H1 (cell line): ENCODE results near the gene NRK. TPM values are rescaled to one million over a fixed set of nuclear protein-coding genes. Genes with fewer than 3 reads are reported as not detected.

Experiments
- polyA plus RNA-seq, 7 experiments: library from polyadenylated mRNA; depleted of rRNA in 3 of 7; stranded (reverse) in 5 of 7; unstranded in 2 of 7; fragments of >200 nt in 5 of 7; fragments of 200-250 nt in 2 of 7; gene quantifications; 1 replicate in 5 of 7; 2 replicates in 1 of 7; 4 replicates in 1 of 7; pipeline versions ENCODE4 v1.2.1 to v1.2.3, GENCODE V29; 2011 to 2013; ENCODE audit warnings: missing spikeins in 2 of 7, mixed read lengths in 2 of 7
- total RNA-seq: library from RNA; stranded (reverse); fragmentation: NEBNext Ultra II Directional; extraction: Animal tissue kit (Norgen Biotek cat#: 25700); gene quantifications from 2 replicates; pipeline ENCODE4 v1.2.1, GENCODE V29; 2021
- TF ChIP-seq, protein P1 (sequence below): fragments of 300-600 bp; sonication (generic); IDR thresholded peaks from 2 replicates; pipeline ENCODE4 v1.7.1; 2012; ENCODE audit warnings: low read length, moderate library complexity, mild to moderate bottlenecking, inconsistent platforms; ENCODE audit not compliant: insufficient replicate concordance

The NRK gene
- total and polyA plus RNA-seq, 2 of the 8 experiments (the other 6 are each of a cell fraction or from before 2014, with no cell fraction given): 0.86 to 8.3 TPM

DNA sequence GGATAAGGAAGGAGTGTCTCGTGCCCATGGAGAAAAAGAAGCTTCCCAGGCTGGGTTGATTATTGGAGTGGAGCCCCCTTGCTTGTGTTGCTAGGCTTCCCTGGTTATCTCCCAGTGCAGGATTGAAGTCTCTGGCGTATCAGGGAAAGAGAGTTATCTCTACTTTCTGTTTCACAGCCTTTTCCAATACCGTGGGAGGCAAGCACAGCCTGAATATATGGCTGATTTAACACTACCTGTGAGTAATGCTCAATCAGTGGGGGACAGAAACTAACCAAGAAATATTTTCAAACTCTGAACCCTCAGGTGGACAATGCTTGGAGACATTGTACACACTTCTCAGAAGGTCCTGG lies 151.0 kb downstream of the NRK start (continued):
- TF ChIP-seq, protein P1, sequence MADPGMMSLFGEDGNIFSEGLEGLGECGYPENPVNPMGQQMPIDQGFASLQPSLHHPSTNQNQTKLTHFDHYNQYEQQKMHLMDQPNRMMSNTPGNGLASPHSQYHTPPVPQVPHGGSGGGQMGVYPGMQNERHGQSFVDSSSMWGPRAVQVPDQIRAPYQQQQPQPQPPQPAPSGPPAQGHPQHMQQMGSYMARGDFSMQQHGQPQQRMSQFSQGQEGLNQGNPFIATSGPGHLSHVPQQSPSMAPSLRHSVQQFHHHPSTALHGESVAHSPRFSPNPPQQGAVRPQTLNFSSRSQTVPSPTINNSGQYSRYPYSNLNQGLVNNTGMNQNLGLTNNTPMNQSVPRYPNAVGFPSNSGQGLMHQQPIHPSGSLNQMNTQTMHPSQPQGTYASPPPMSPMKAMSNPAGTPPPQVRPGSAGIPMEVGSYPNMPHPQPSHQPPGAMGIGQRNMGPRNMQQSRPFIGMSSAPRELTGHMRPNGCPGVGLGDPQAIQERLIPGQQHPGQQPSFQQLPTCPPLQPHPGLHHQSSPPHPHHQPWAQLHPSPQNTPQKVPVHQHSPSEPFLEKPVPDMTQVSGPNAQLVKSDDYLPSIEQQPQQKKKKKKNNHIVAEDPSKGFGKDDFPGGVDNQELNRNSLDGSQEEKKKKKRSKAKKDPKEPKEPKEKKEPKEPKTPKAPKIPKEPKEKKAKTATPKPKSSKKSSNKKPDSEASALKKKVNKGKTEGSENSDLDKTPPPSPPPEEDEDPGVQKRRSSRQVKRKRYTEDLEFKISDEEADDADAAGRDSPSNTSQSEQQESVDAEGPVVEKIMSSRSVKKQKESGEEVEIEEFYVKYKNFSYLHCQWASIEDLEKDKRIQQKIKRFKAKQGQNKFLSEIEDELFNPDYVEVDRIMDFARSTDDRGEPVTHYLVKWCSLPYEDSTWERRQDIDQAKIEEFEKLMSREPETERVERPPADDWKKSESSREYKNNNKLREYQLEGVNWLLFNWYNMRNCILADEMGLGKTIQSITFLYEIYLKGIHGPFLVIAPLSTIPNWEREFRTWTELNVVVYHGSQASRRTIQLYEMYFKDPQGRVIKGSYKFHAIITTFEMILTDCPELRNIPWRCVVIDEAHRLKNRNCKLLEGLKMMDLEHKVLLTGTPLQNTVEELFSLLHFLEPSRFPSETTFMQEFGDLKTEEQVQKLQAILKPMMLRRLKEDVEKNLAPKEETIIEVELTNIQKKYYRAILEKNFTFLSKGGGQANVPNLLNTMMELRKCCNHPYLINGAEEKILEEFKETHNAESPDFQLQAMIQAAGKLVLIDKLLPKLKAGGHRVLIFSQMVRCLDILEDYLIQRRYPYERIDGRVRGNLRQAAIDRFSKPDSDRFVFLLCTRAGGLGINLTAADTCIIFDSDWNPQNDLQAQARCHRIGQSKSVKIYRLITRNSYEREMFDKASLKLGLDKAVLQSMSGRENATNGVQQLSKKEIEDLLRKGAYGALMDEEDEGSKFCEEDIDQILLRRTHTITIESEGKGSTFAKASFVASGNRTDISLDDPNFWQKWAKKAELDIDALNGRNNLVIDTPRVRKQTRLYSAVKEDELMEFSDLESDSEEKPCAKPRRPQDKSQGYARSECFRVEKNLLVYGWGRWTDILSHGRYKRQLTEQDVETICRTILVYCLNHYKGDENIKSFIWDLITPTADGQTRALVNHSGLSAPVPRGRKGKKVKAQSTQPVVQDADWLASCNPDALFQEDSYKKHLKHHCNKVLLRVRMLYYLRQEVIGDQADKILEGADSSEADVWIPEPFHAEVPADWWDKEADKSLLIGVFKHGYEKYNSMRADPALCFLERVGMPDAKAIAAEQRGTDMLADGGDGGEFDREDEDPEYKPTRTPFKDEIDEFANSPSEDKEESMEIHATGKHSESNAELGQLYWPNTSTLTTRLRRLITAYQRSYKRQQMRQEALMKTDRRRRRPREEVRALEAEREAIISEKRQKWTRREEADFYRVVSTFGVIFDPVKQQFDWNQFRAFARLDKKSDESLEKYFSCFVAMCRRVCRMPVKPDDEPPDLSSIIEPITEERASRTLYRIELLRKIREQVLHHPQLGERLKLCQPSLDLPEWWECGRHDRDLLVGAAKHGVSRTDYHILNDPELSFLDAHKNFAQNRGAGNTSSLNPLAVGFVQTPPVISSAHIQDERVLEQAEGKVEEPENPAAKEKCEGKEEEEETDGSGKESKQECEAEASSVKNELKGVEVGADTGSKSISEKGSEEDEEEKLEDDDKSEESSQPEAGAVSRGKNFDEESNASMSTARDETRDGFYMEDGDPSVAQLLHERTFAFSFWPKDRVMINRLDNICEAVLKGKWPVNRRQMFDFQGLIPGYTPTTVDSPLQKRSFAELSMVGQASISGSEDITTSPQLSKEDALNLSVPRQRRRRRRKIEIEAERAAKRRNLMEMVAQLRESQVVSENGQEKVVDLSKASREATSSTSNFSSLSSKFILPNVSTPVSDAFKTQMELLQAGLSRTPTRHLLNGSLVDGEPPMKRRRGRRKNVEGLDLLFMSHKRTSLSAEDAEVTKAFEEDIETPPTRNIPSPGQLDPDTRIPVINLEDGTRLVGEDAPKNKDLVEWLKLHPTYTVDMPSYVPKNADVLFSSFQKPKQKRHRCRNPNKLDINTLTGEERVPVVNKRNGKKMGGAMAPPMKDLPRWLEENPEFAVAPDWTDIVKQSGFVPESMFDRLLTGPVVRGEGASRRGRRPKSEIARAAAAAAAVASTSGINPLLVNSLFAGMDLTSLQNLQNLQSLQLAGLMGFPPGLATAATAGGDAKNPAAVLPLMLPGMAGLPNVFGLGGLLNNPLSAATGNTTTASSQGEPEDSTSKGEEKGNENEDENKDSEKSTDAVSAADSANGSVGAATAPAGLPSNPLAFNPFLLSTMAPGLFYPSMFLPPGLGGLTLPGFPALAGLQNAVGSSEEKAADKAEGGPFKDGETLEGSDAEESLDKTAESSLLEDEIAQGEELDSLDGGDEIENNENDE: no peak
